ENCODE data around the gene REXO1.
A peak's percentile ranks its signal among the peaks of the same experiment; 100 is the strongest.
"Not testable (repeated sequence)": the region's sequence is repeated elsewhere in the genome, so short reads cannot be mapped to it uniquely, and the experiment has no call there.

REXO1 gene, protein sequence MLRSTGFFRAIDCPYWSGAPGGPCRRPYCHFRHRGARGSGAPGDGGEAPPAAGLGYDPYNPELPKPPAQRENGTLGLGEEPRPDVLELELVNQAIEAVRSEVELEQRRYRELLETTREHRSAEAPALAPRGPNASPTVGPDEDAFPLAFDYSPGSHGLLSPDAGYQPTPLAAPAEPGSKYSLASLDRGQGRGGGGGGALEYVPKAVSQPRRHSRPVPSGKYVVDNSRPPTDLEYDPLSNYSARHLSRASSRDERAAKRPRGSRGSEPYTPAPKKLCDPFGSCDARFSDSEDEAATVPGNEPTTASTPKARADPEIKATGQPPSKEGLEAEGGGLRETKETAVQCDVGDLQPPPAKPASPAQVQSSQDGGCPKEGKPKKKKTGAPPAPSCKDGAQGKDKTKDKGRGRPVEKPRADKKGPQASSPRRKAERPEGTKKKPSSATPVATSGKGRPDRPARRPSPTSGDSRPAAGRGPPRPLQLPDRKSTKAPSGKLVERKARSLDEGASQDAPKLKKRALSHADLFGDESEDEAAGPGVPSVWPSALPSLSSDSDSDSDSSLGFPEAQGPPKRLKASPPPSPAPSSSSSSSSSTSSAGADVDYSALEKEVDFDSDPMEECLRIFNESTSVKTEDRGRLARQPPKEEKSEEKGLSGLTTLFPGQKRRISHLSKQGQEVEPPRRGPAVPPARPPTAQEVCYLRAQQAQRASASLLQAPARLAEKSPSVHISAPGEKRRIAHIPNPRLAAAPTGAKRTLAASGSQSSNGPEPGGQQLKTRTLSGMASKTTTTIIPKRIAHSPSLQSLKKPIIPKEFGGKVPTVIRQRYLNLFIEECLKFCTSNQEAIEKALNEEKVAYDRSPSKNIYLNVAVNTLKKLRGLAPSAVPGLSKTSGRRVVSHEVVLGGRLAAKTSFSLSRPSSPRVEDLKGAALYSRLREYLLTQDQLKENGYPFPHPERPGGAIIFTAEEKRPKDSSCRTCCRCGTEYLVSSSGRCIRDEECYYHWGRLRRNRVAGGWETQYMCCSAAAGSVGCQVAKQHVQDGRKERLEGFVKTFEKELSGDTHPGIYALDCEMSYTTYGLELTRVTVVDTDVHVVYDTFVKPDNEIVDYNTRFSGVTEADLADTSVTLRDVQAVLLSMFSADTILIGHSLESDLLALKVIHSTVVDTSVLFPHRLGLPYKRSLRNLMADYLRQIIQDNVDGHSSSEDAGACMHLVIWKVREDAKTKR

DNA sequence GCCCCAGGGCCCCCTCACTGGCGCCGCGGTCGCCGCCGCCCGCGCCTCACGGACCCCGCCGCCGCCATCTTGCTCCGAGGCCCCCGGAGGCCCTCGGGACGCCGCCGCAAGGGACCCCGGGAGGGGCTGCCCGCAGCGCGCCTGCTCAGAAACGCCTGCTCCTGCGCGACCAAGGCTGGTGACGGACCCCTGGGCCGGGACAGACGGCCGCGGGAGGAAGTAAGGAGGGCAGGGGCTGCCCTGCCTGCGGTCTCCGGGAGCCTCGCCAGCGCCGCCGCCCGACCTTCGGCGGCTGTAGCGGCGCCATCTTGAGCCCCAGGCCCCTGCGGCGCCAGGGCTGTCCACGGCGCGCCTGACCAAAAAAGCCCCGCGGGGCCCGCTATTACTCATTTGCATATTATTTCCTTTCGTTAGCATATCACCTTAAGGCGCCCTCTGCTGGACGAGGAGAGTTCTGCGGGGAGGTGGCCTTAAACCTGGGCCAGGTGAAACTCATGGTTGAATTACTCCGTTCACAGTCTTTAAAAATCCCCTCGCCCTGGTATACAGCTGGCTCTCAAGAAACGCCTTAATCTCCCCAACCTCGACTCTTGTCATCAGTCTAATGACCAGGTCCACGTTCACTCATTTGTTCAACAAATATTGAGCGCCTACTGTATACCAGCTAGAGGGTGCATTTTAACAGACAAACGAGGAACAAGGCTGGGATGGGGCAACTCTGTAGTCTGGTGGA lies at the start of gene REXO1:
REXO1 (minus strand) TSS at position 85 of the 733 bp plus-strand sequence. CDS start 125 bp downstream, outside the sequence.
- peak; percentile 99 for DNase-seq
- peak within 1 kb of the TSS; percentile 87 for H3K4me3 Mint-ChIP-seq
- H3K27ac Mint-ChIP-seq, result peak within 1 kb of the TSS; percentile 94
- CTCF ChIA-PET, result interaction anchor here (0.9 to 1.2 kb wide), 4 partner anchors 11 to 215 kb away, joined by 3 to 9 read pairs (median 4); no protein-coding TSS in a partner anchor
- H3K27me3 Mint-ChIP-seq, result no peaks in the 10 kb centered on the region
- peaks cover 9% of the 10 kb centered on the region for H3K36me3 Mint-ChIP-seq
- H3K4me1 Mint-ChIP-seq, result peaks cover 65% of the 10 kb centered on the region
- H3K9me3 Mint-ChIP-seq, result no peaks in the 10 kb centered on the region

DNA sequence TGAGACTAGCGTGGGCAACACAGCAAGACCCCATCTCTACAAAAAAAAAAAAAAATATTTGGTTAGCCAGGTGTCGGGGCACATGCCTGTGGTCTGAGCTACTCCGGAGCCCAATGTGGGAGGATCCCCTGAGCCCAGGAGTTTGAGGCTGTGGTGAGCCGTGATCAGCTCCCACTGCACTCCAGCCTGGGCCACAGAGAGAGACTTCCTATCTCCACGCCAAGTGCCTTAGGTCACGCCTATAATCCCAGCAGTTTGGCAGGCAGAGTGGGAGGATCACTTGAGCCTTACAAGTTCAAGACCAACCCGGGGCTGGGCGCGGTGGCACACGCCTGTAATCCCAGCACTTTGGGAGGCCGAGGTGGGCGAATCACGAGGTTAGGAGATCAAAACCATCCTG lies 48.2 kb upstream of the REXO1 start:
- CTCF ChIA-PET, result interaction anchor here (0.6 to 3.9 kb wide), 4 partner anchors 27 to 156 kb away, joined by 3 to 21 read pairs (median 7); no protein-coding TSS in a partner anchor
- Mint-ChIP-seq H3K9me3 (no peaks in the 10 kb centered on the region), H3K4me1 (peaks cover 51% of the 10 kb centered on the region), H3K27me3 (no peaks in the 10 kb centered on the region), H3K27ac (peak overlapping the region; percentile 98), H3K36me3 (peaks cover 2% of the 10 kb centered on the region), H3K4me3 (peak overlapping the region; percentile 79)
- no peak for DNase-seq

GRCh38 chr19:1893791-1894190 lies 45.5 kb upstream of the REXO1 start:
- no peaks in the 10 kb centered on the region for H3K27me3 Mint-ChIP-seq
- peaks cover 53% of the 10 kb centered on the region for H3K4me1 Mint-ChIP-seq
- peaks cover 2% of the 10 kb centered on the region for H3K36me3 Mint-ChIP-seq
- CTCF ChIA-PET, result no interaction called here
- peak overlapping the region; percentile 82 for H3K27ac Mint-ChIP-seq
- H3K4me3 Mint-ChIP-seq, result no peak overlapping the region
- H3K9me3 Mint-ChIP-seq, result no peaks in the 10 kb centered on the region
- no peak for DNase-seq

GRCh38 chr19:1889907-1890306 lies 41.6 kb upstream of the REXO1 start:
- CTCF ChIA-PET, result no interaction called here
- Mint-ChIP-seq H3K4me3 (no peak overlapping the region), H3K9me3 (no peaks in the 10 kb centered on the region), H3K27me3 (no peaks in the 10 kb centered on the region), H3K27ac (no peak overlapping the region), H3K4me1 (peaks cover 35% of the 10 kb centered on the region), H3K36me3 (peaks cover 2% of the 10 kb centered on the region)
- no peak for DNase-seq

DNA sequence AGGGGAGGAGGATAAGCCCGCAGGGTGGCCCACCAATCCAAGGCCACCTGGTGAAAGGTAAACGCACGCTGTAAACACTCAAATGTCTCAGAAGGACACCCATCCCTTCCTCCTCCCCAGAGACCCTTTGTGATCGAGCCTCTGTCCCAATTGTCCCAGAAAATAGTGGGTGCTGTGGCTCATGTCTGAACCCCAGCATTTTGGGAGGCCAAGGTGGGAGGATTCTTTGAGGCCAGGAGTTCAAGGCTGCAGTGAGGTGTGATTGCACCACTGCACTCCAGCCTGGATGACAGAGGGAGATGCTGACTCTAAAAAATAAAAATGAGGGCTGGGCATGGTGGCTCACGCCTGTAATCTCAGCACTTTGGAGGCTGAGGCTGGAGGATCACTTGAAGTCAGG lies 40.1 kb upstream of the REXO1 start:
- CTCF ChIA-PET, result no interaction called here

DNA sequence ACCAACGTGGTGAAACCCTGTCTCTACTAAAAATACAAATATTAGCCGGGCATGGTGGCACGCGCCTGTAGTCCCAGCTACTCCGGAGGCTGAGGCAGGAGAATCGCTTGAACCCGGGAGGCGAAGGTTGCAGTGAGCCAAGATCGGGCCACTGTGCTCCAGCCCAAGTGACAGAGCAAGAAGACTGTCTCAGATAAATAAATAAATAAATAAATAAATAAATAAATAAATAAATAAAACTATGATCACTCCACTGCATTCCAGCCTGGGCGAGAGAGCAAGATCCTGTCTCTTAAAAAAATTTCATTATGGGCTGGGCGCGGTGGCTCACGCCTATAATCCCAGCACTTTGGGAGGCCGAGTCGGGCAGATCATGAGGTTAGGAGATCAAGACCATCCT lies 38.1 kb upstream of the REXO1 start:
- not testable (repeated sequence) for H3K4me3 Mint-ChIP-seq, H3K27me3 Mint-ChIP-seq, DNase-seq, H3K27ac Mint-ChIP-seq, H3K9me3 Mint-ChIP-seq
- CTCF ChIA-PET, result interaction anchor here (0.9 kb wide), 1 partner anchor 37 kb away, joined by 3 read pairs; no protein-coding TSS in a partner anchor
- peaks cover 29% of the 10 kb centered on the region for H3K36me3 Mint-ChIP-seq
- peaks cover 44% of the 10 kb centered on the region for H3K4me1 Mint-ChIP-seq

More for the DNA sequence above, 40.1 kb upstream of the REXO1 start:
- no peak overlapping the region for H3K4me3 Mint-ChIP-seq
- no peaks in the 10 kb centered on the region for H3K27me3 Mint-ChIP-seq
- no peaks in the 10 kb centered on the region for H3K9me3 Mint-ChIP-seq
- peaks cover 14% of the 10 kb centered on the region for H3K36me3 Mint-ChIP-seq
- peaks cover 30% of the 10 kb centered on the region for H3K4me1 Mint-ChIP-seq
- DNase-seq, result no peak
- H3K27ac Mint-ChIP-seq, result no peak overlapping the region

GRCh38 chr19:1885398-1886119 lies 37.3 kb upstream of the REXO1 start, which contains the start of gene ABHD17A:
Gene ABHD17A (minus strand): TSS chr19:1885496. CDS start chr19:1881566, 3,930 bp downstream.
- DNase-seq, result peak; percentile 96
- H3K9me3 Mint-ChIP-seq, H3K27me3 Mint-ChIP-seq: not testable (repeated sequence)
- Mint-ChIP-seq H3K27ac (peak within 1 kb of the TSS; percentile 90), H3K4me3 (peak within 1 kb of the TSS; percentile 90), H3K4me1 (peaks cover 48% of the 10 kb centered on the region), H3K36me3 (peaks cover 30% of the 10 kb centered on the region)
- CTCF ChIA-PET, result interaction anchor here (0.9 to 1.0 kb wide), 2 partner anchors 9 to 21 kb away, joined by 3 read pairs; no protein-coding TSS in a partner anchor

GRCh38 chr19:1884719-1885334 lies 36.5 kb upstream of the REXO1 start:
- peaks cover 34% of the 10 kb centered on the region for H3K36me3 Mint-ChIP-seq
- peak overlapping the region; percentile 90 for H3K4me3 Mint-ChIP-seq
- DNase-seq, result no peak
- no peaks in the 10 kb centered on the region for H3K9me3 Mint-ChIP-seq
- H3K4me1 Mint-ChIP-seq, result peaks cover 48% of the 10 kb centered on the region
- H3K27me3 Mint-ChIP-seq, result no peaks in the 10 kb centered on the region
- H3K27ac Mint-ChIP-seq, result peak overlapping the region; percentile 90
- CTCF ChIA-PET, result interaction anchor here (0.9 to 1.0 kb wide), 2 partner anchors 9 to 20 kb away, joined by 3 read pairs; no protein-coding TSS in a partner anchor

DNA sequence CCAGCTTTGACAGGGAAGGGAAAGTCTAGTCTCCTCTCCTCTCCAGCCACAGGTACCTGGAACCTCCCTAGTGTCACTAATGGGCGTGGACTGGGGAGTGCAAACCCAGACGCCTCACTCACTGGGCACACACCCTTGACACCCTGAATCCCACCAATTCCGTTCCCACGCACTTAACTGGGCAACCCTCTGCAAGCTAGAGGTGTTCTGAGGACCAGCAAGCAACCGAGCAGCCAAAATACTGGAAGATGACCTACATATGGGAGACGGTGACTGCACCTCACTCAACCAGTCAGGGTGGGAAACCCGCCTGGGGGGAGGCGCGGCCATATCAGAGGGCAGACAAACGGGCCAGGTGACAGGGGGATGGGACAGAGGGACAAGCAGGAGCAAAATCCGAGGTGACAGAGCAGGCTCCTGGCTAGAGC lies 36.0 kb upstream of the REXO1 start:
- peak; percentile 61 for DNase-seq

DNA sequence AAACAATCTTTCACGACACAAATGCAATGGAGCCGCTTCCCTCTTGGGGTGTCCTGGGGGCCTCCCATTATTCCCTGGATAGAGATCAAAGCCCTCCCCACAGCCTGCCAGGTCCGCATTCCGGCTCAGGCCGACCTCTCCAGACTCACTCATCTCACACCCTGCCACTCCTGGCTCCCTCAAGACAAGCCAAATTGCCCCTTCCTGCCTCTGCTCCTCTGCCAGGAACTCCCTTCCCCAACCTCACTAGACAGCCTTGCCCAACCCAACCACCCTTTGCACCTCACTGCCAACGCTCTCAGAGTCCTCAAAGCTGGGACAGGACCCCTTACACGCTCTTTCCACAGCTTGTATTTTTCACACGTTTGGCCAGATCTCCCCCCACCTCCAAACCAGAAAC lies 35.5 kb upstream of the REXO1 start:
- Mint-ChIP-seq H3K27ac (peak overlapping the region; percentile 90), H3K9me3 (no peaks in the 10 kb centered on the region), H3K36me3 (peaks cover 35% of the 10 kb centered on the region), H3K4me1 (peaks cover 48% of the 10 kb centered on the region), H3K27me3 (no peaks in the 10 kb centered on the region), H3K4me3 (peak overlapping the region; percentile 90)
- CTCF ChIA-PET, result interaction anchor here (1.6 kb wide), 1 partner anchor 19 kb away, joined by 5 read pairs; no protein-coding TSS in a partner anchor
- no peak for DNase-seq

More for the DNA sequence above, 36.0 kb upstream of the REXO1 start:
- Mint-ChIP-seq H3K4me1 (peaks cover 48% of the 10 kb centered on the region), H3K9me3 (no peaks in the 10 kb centered on the region), H3K27ac (peak overlapping the region; percentile 90), H3K4me3 (peak overlapping the region; percentile 90), H3K36me3 (peaks cover 35% of the 10 kb centered on the region), H3K27me3 (no peaks in the 10 kb centered on the region)
- CTCF ChIA-PET, result interaction anchor here (0.9 kb wide), 1 partner anchor 8 kb away, joined by 3 read pairs; no protein-coding TSS in a partner anchor

DNA sequence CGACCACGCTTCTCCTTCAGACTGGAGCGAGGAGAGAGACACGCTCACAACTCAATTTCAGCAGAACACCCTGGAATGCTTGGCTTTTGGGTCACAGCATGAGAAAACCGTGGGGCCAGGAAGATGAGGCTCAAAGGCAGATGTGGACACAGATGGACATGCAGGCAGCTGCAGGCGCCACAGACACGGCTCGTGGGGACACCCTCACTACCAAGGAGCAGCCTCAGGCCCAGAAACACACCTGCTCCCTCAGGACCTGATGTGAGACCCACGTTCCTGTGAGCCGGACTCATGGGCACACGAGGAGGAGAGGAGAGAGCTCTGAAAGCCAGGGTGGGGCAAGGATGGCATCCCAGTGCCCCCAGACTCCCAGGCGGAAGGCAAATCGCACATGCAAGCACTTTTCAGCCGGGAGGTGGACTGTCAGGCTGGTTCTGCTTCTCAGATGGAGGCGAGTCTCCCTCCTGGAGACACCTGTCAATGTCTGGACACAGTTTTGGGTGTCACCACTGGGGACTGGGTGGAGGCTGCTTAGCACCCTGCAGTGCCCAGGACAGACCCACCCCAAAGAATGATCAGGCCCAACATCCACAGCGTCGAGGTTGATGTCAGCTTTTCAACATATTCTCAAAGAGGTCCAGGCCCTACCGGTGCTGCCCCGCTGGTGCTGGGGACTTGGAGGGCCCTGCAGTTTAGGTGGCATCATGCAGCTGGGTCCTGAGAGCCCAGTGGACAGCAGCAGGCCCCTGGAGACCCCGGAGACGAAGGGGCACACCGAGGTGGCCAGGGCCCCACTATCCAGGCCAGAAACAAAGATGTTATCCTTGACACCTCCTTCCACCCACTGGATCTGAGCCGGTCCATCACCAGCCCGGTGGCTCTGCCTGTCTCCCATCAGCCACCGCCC lies 34.8 kb upstream of the REXO1 start:
- CTCF ChIA-PET, result interaction anchor here (0.6 to 1.6 kb wide), 3 partner anchors 12 to 30 kb away, joined by 3 to 5 read pairs (median 4); no protein-coding TSS in a partner anchor
- H3K27ac Mint-ChIP-seq, result peak overlapping the region; percentile 90
- peak overlapping the region; percentile 90 for H3K4me3 Mint-ChIP-seq
- no peak for DNase-seq
- H3K27me3 Mint-ChIP-seq, result no peaks in the 10 kb centered on the region
- peaks cover 49% of the 10 kb centered on the region for H3K4me1 Mint-ChIP-seq
- H3K36me3 Mint-ChIP-seq, result peaks cover 37% of the 10 kb centered on the region
- no peaks in the 10 kb centered on the region for H3K9me3 Mint-ChIP-seq
